NCI-H2171 treated with DMSO at 0.1 percent for 48 hours (cell line): ENCODE results near the gene LIPA.
"Not testable (repeated sequence)": the region's sequence is repeated elsewhere in the genome, so short reads cannot be mapped to it uniquely, and the experiment has no call there.

Experiments used
- DNase-seq: peaks from one replicate; lab custom pipeline; 2025; lab: John Stamatoyannopoulos, UW

The LIPA gene

GRCh38 chr10:89207801-89208551 lies 43.6 kb downstream of the LIPA start:
- DNase-seq: no peak

DNA sequence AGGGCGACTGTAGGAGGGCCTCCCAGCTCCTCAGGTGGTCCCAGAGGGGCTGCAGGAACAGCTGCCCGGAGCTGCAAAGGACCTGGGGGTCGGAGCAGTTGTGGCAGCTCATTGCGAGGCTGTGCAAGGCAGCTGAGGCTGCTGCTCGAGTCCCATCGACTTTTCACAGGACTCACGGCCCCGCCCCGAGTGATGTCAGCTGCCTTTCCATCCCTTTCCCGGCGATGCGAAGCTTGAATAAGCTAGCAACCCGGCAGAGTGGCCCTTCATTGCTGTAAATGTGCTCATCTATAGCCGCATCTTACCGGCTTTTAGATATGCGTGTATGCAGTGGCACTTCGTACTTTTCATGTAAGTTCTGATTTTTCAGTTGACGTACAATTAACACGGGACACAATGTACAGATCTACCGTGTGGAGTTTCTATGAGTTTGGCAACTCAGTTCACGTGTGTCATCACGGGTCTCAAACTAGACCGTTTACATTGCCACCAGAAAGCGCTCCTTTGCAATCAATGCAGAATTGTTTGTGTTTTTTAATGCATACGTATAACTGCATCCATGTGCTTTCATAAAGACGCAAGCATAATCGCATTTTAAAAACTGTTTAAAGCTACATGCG lies 44.3 kb downstream of the LIPA start, which contains the start of gene CH25H:
Gene CH25H (minus strand): TSS at position 137 of the 620 bp plus-strand sequence. CDS start 25 bp downstream, at position 112.
- DNase-seq: no peak

DNA sequence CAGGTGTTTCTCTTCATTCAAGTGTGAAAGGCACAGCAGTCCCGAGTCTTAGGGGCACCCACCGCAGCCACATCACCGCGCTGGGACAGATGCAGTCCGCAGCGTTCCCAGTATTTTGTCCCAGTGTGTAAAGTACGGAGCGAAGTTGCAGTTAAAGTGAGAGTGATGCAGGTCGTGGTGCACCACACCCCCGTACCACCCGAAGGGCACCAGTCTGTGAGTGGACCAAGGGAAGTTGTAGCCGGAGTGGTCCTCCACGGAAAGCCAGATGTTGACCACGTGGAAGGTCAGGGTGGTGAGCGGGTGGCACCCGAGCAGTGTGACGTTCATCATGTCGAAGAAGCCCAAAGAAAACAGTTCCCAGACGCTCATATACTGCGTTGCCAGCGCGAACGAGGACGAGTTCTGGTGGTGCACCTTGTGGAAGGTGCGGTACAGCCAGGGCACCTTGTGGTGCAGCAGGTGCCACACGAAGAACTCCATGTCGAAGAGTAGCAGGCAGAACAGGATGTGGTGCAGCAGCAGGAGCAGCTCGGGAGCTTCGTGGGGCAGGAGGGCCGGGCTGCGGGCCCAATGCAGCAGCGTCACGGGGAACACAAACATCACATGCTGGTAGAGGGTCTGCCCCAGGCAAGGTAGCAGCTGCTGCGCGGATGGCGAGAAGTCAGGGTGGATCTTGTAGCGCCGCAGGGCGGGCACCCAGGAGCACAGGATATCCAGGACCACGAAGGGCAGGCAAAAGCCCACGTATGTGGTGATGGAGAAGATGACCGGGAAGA lies 45.0 kb downstream of the LIPA start:
- no peak for DNase-seq

DNA sequence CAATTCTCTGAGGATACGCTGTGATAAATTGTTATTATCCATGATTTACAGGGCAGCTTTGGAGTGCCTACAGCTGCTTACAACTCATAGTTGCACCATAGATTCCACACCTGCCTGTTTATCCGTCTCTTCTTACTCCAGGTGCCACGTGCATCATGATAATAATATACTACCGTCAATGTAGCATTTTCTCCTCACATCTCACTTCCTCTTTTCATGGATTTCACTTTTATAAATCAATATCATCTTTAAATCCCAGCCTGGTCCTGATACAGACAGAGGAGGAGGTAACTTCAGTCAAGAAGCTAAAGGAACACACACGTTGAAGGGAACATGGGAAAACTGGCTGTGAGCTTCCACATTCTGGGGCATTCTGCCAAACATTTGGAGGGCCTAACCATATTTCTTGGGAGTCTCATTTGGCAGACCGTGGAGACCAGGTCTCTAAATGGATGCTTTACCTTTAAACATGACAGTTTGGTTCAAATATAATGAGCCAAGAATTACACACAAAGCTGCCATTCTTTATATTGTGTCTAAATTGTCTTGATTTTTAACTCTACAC lies 46.9 kb downstream of the LIPA start:
- no peak for DNase-seq

GRCh38 chr10:89203237-89203636 lies 48.3 kb downstream of the LIPA start:
- no peak for DNase-seq

GRCh38 chr10:89202033-89202425 lies 49.5 kb downstream of the LIPA start:
- DNase-seq: no peak

DNA sequence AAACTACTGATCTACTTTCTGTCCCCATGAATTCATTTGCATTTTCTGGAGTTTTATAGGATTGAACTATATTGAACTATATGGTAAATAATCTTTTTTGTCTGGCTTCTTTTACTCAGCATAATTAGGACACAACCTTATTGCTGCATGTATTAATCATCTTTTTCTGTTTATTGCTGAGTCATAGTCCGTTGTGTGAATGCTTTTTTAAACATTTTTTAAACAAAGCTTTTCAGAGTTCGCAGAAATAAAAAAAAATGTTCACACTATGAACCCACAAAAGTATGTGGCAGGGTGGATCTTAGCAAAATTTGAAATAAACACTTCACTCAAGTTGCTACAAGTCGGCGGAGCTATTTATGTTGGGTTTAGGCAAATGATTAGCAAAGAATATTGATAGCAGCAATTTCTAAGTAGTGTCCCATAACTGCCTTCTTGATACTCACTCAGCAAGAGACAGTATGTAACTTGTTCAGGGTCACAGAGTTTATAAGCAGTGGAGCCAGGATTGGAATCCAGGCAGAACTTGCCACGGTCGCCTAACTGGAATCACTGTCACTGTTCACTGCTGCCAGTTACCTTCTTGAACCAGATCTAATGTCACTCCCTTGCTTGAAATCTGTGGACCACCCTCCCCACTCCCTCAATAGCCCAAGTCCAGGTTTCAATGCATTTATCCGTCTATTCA lies 50.1 kb downstream of the LIPA start:
- DNase-seq: no peak

- no peak for DNase-seq
Measured at GRCh38 chr10:89197473-89197872, 54.1 kb downstream of the LIPA start.

- DNase-seq: not testable (repeated sequence)
Measured at GRCh38 chr10:89191301-89191700, 60.3 kb downstream of the LIPA start.

DNA sequence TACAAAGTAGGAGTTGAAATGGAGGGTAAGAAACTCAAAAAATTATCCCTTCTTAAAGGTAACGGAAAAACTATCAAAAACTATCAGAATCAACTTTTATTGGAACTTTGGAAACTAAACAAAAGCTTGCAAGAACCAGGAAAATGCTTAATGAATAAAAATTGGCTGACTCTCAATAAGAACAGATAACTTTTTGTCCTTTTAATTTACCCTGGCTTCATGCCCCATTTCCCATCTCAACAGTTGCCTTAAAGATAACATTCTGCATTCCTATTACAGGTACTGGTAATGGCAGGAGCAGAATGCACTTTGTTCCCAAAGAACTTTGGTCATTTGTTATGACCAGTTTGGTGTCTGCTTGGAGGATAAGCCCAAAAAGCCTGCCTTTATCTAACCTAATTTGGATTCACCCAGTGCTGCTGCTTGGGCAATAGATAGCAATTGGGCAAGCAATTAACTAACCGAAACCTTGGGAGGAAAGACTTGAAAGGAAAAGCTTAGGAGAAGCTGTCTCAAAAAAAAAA lies 62.3 kb downstream of the LIPA start:
- DNase-seq: no peak

DNA sequence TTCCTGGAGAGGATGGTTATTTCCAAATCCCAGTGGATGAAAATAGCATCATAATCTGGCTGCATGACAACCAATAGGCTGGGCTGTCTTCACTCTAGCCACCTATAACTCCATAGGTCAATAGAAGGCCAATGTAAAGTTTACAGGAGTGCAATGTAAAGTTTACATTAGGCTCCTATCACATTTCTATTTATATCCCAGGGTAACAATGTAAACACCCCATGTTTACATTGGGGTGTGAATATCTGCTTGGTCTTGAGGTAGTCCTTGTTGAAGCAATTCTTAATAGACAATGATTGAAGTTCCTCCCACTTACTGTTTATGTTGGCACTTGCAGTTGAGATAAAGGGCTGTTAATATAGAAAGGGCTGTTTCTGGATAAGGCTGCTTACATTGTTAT lies 65.9 kb downstream of the LIPA start:
- no peak for DNase-seq

DNA sequence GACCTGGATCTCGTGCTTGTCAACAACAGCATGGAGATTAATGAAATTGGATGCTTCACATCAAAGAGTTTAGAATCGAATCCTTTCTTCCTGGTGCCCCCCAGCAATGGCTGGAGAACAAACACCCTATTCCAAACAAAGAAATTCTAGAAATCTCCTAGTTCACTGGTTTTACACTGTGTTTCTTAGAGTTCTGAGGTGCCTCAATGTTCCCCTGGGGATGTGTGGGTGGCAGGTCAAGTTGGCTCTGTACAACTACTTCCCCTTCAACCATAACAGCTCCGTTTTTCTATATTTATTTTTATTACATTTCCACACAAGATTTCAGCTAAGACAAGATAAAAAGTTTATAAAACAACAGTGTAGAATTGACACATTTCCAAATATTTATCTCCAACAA lies 66.9 kb downstream of the LIPA start:
- DNase-seq: no peak

DNA sequence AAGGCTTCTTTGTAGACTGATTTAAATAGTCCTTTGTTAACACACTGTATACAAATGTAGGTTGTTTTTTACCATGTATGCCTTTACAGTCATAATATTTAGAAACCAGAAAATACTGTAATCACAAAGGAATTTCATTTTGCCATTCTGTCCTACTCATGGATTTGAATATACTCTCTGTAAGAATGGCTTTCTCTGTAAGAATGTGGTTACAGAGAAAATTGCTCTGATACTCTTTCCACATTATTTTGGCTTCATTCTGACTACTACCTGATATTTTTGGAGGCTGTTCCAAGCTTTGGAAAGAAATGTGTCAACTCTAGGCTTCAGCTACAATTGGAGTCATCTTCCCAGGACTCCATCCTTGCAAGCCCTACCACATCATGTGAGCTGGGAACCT lies 68.0 kb downstream of the LIPA start:
- DNase-seq: no peak

DNA sequence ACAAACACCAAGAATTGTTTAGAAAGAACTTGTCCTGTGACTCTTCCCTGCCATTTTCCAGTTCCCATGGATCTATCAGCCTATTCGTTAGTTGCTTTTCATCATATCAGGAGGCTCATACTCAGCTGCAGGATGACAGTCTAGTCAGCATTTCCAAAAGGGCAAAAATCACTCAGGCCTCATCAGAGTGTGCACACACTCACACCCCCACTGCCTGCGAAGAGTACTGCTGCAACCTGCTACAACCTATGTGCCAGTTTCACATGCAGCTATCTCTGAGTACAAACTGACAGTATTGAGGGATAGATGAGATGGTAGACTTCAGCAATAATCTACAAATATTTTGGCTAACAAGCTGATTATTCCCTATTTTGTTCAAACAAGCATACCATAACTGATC lies 68.7 kb downstream of the LIPA start:
- DNase-seq: no peak

DNA sequence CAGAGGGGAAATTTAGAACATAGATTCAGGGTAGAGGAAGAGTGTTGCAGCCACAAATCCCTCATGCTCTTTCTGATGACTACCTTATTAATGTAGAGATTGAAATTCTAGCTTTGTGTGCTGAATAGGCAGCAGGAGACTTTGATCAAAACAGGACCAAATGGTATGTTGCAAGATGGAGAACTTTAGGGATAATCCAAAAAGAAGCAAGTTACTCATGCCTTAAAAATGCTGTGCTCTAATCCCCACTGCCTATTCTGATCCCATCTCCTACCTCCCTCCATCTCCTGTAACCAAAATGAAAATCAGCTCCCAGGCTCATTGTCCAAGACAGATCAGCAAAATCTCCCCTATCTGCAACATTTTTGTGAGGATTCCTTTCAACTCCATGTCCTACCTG lies 75.8 kb downstream of the LIPA start:
- DNase-seq: no peak

DNA sequence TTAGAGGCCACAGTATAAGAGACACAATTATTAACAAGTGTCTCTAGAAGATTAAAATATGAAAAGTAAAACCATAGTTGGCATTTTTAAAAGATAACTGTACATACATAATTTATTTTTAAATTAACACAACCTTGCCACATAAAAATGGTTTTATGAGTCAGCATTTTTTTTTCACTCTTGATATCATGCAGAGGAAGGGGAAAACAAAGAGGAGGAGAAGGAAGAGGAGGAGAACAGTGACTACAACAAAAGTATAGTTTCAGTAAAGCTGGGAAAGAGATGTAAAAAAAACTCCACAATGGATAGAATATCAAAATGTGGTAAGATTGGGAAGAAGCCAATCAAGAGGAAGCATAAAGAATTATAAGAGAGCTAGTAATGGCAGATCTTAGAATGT lies 78.5 kb downstream of the LIPA start:
- no peak for DNase-seq

DNA sequence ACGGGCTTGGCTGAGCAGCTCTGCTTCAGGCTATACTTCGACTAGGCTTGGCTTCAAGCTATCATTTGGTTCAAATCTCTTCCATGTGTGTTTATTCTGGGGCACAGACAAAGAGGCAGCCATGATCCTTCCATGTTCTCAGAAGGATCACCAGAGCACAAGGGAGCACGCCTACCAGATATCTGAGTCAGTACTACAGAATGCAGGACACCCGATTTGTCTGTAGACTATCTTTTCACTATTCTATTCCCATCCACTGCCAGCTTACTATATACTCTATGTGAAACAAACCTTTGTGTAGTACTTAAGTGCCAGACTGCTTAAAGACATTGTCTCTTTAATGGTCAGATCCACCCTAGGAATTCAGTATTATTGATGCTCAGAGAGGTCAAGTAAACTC lies 79.6 kb downstream of the LIPA start:
- DNase-seq: no peak

- no peak for DNase-seq
Measured at GRCh38 chr10:89171263-89171872, 80.2 kb downstream of the LIPA start.

DNA sequence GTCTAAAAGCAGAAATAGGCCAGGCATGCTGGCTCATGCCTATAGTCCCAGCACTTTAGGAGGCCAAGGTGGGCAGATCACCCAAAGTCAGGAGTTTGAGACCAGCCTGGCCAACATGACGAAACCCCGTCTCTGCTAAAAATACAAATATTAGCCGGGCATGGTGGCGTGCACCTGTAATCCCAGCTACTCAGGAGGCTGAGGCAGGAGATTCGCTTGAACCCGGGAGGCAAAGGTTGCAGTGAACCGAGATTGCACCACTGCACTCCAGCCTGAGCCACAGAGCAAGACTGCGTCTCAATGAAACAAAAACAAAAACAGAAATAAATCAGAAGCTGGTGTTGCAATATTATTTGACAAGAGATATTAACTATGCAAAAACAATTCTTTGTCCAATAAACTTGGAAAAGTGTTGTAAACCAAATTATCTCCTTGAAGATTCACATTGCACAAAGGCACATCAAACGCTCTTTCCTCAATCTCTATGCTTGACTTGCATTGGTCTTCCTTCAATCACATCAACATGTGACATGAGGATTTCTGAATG lies 83.1 kb downstream of the LIPA start:
- DNase-seq: not testable (repeated sequence)

GRCh38 chr10:89167915-89168314 lies 83.7 kb downstream of the LIPA start:
- DNase-seq: no peak

DNA sequence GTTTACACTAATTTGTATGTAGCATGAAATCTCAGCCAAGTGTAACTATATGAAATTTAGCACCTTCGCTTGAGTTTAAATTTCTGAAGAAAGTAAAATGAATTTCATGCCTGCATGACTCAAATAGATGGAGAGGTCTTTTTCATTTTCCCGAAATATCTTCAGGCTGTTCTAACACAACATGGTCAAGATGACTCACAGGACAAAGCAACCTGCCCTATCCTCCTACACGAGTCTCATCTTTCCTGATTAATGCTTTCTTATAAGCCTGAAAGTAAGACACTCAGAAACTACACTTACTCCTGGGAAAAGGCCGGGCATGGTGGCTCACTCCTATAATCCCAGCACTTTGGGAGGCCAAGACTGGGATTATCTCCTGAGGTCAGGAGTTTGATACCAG lies 85.7 kb downstream of the LIPA start:
- DNase-seq: no peak
